GM12878 (cell line): ENCODE measurements around the gene KPTN.

Experiments
- ATF3 ChIP-seq: IDR thresholded peaks from 2 replicates; pipeline ENCODE4 v1.6.1; 2011; ENCODE audit warnings: low read depth, mild to moderate bottlenecking, low read length, moderate library complexity, borderline replicate concordance; ENCODE audit errors: extremely low read depth
- BCL11A ChIP-seq: IDR thresholded peaks from 2 replicates; pipeline ENCODE4 v1.6.1; 2011; ENCODE audit warnings: low read depth, low read length
- CTCF ChIP-seq, 3 experiments: IDR thresholded peaks in 2 of 3; conservative IDR thresholded peaks in 1 of 3; 2 replicates each; pipeline ENCODE4 v1.5.1; 2011; ENCODE audit warnings: low read depth in 3 of 3, low read length in 3 of 3, mild to moderate bottlenecking in 3 of 3, control low read depth in 2 of 3, moderate library complexity in 2 of 3, inconsistent platforms in 1 of 3, mixed read lengths in 1 of 3; ENCODE audit not compliant: control insufficient read depth in 2 of 3, insufficient read depth in 1 of 3; ENCODE audit errors: extremely low read depth in 1 of 3
- CUX1 ChIP-seq: IDR thresholded peaks from 2 replicates; pipeline ENCODE4 v1.6.1; 2012; ENCODE audit warnings: improper control_type of control experiment, low read depth, low read length; ENCODE audit not compliant: insufficient replicate concordance
- GABPA ChIP-seq: IDR thresholded peaks from 2 replicates; pipeline ENCODE4 v1.6.1; 2014; ENCODE audit warnings: antibody characterized with exemption, low read depth, mild to moderate bottlenecking, inconsistent platforms
- IRF3 ChIP-seq: fragments of 450-650 bp; IDR thresholded peaks from 2 replicates; pipeline ENCODE4 v1.6.1; 2014; ENCODE audit warnings: mild to moderate bottlenecking
- MEF2A ChIP-seq: IDR thresholded peaks from 2 replicates; pipeline ENCODE4 v1.6.1; 2011; ENCODE audit warnings: low read depth, mild to moderate bottlenecking, low read length, moderate library complexity; ENCODE audit not compliant: insufficient read depth
- NFYA ChIP-seq: IDR thresholded peaks from 2 replicates; pipeline ENCODE4 v1.6.1; 2011; ENCODE audit warnings: low read depth, mild to moderate bottlenecking, low read length, improper control_type of control experiment, borderline replicate concordance
- NR2C2 ChIP-seq: IDR thresholded peaks from 2 replicates; pipeline ENCODE4 v1.6.1; 2011; ENCODE audit warnings: borderline replicate concordance, low read depth; ENCODE audit not compliant: control insufficient read depth, insufficient read length
- TAF1 ChIP-seq: IDR thresholded peaks from 2 replicates; pipeline ENCODE4 v1.6.1; 2011; ENCODE audit warnings: mild to moderate bottlenecking, low read depth, low read length, borderline replicate concordance
- YY1 ChIP-seq: IDR thresholded peaks from 2 replicates; pipeline ENCODE4 v1.6.1; 2011; ENCODE audit warnings: low read depth, mild to moderate bottlenecking, low read length

- TF ChIP-seq YY1 = no peak
- TF ChIP-seq GABPA = no peak
- no peak for TF ChIP-seq NFYA
- TF ChIP-seq CTCF (IDR thresholded peaks at IDR 0.05 in 2 of 3, conservative IDR thresholded peaks at IDR 0.05 in 1 of 3; ENCODE audit: control insufficient read depth in 2 of 3, extremely low read depth in 1 of 3, insufficient read depth in 1 of 3, low read depth in 3 of 3, low read length in 3 of 3) = no peak
- no peak for TF ChIP-seq NR2C2
- TF ChIP-seq BCL11A = no peak
- TF ChIP-seq TAF1 = no peak
- no peak for TF ChIP-seq CUX1
- TF ChIP-seq IRF3 = no peak
- no peak for TF ChIP-seq ATF3
- TF ChIP-seq MEF2A = no peak
These were observed 26.6 kb upstream of the KPTN start for GRCh38 chr19:47510516-47511127.
